ENCODE data around the gene RAVER2. TPM values are rescaled to one million over a fixed set of nuclear protein-coding genes. Genes with fewer than 3 reads are reported as not detected.

Gene RAVER2
- polyA plus RNA-seq, 3 donors: 0.38 to 1.3 (median 0.69) TPM

DNA sequence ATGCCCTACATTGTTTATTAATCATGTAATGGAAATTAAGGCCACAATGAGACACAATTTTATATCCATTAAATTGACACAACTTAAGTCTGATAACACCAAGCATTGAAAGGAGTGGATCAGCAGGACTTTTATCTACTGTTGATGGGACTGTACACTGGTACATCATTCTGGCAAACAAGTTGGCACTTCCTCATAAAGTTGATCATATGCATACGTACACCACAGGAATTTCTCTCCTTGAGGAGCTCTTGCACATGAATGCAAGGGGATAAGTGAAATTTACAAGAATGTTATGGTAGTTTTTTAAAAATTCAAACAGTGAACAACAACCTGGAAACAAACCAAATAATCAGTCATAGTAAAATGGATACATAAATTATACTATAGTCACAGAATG lies 20.1 kb downstream of the RAVER2 start:
- intact Hi-C loops (cut with micrococcal nuclease): no loop called here
- no peak for DNase-seq
- no peak overlapping the region for H3K27ac ChIP-seq (ENCODE audit: low read depth in 1 of 2, low read length in 2 of 2)
- H3K36me3 Mint-ChIP-seq: no peaks in the 10 kb centered on the region
- no peak overlapping the region for H3K4me3 Mint-ChIP-seq
- no peaks in the 10 kb centered on the region for H3K79me2 ChIP-seq (ENCODE audit: insufficient read depth, low read length)
- H4K20me1 ChIP-seq (ENCODE audit: insufficient read depth, low read length): no peaks in the 10 kb centered on the region
- TF ChIP-seq, protein P1, sequence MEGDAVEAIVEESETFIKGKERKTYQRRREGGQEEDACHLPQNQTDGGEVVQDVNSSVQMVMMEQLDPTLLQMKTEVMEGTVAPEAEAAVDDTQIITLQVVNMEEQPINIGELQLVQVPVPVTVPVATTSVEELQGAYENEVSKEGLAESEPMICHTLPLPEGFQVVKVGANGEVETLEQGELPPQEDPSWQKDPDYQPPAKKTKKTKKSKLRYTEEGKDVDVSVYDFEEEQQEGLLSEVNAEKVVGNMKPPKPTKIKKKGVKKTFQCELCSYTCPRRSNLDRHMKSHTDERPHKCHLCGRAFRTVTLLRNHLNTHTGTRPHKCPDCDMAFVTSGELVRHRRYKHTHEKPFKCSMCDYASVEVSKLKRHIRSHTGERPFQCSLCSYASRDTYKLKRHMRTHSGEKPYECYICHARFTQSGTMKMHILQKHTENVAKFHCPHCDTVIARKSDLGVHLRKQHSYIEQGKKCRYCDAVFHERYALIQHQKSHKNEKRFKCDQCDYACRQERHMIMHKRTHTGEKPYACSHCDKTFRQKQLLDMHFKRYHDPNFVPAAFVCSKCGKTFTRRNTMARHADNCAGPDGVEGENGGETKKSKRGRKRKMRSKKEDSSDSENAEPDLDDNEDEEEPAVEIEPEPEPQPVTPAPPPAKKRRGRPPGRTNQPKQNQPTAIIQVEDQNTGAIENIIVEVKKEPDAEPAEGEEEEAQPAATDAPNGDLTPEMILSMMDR (IDR thresholded peaks at IDR 0.05): no peak
- H2AFZ ChIP-seq (ENCODE audit: insufficient read depth, low read depth, low read length, poor library complexity, severe bottlenecking): no peak overlapping the region
- H3K4me2 ChIP-seq (replicated peaks; ENCODE audit: extremely low read depth, low read length, poor library complexity, severe bottlenecking): no peak overlapping the region
- WGBS (ENCODE audit: insufficient coverage): no CpG with 5 or more reads among the region's 1 CpG
- peaks cover 0 to 2% (median 0%) of the 10 kb centered on the region in 3 donors for H3K27me3 Mint-ChIP-seq (ENCODE audit: low read depth in 3 of 3)
- H3K27ac Mint-ChIP-seq: no peak overlapping the region
- no peak overlapping the region for H3K9ac ChIP-seq (ENCODE audit: insufficient read depth, low read length, poor library complexity, severe bottlenecking)
- H3K4me3 ChIP-seq (replicated peaks in 1 of 3; ENCODE audit: low read depth in 2 of 3, low read length in 3 of 3): no peak overlapping the region
- peaks cover 4% of the 10 kb centered on the region for H3K4me1 Mint-ChIP-seq
- H3K9me3 ChIP-seq (replicated peaks in 1 of 2; ENCODE audit: control insufficient read depth in 1 of 2, insufficient read depth in 1 of 2, low read length in 2 of 2): no peaks in the 10 kb centered on the region
- H3K9me3 Mint-ChIP-seq: peaks cover 0 to 2% (median 0%) of the 10 kb centered on the region in 7 donors
- H3K27me3 ChIP-seq (ENCODE audit: control insufficient read depth in 2 of 2, insufficient read depth in 2 of 2, low read length in 2 of 2): no peaks in the 10 kb centered on the region
- no peaks in the 10 kb centered on the region for H3K36me3 ChIP-seq (replicated peaks in 1 of 2; ENCODE audit: control insufficient read depth in 1 of 2, insufficient read depth in 2 of 2, low read length in 2 of 2)
- no peaks in the 10 kb centered on the region for H3K4me1 ChIP-seq (ENCODE audit: control insufficient read depth in 1 of 2, insufficient read depth in 2 of 2, low read length in 2 of 2)

DNA sequence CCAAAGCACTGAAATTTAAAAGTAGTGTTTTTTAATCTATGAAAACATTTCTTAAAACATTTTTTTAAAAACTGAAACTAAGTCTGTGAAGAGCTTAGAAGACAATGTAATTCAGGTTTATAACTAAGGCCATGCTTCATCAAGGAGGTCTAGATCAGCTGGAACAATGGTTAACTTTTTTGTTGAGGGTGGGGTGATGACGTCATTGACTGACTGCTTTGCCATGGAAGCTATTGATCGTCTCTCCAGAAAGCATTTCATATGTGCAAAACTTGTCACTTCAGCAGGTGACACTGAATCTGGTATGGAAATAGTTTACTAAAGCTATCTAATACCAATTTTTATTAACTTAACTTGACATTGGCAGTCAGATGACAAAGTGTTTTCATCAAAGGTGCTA lies 21.0 kb downstream of the RAVER2 start:
- H3K36me3 ChIP-seq (replicated peaks in 1 of 2; ENCODE audit: control insufficient read depth in 1 of 2, insufficient read depth in 2 of 2, low read length in 2 of 2): no peaks in the 10 kb centered on the region
- H3K27me3 Mint-ChIP-seq (ENCODE audit: low read depth in 3 of 3): peaks cover 0 to 2% (median 0%) of the 10 kb centered on the region in 3 donors
- DNase-seq: no peak
- H3K4me3 Mint-ChIP-seq: no peak overlapping the region
- TF ChIP-seq, protein P1 (IDR thresholded peaks at IDR 0.05): no peak
- no peak overlapping the region for H3K9ac ChIP-seq (ENCODE audit: insufficient read depth, low read length, poor library complexity, severe bottlenecking)
- H3K9me3 Mint-ChIP-seq: peaks cover 2 to 5% (median 2%) of the 10 kb centered on the region in 7 donors
- intact Hi-C loops (cut with micrococcal nuclease): no loop called here
- no CpG with 5 or more reads among the region's 2 CpGs for WGBS (ENCODE audit: insufficient coverage)
- H3K79me2 ChIP-seq (ENCODE audit: insufficient read depth, low read length): no peaks in the 10 kb centered on the region
- no peaks in the 10 kb centered on the region for H3K4me1 ChIP-seq (ENCODE audit: control insufficient read depth in 1 of 2, insufficient read depth in 2 of 2, low read length in 2 of 2)
- H3K27me3 ChIP-seq (ENCODE audit: control insufficient read depth in 2 of 2, insufficient read depth in 2 of 2, low read length in 2 of 2): no peaks in the 10 kb centered on the region
- no peak overlapping the region for H3K27ac Mint-ChIP-seq
- peaks cover 0 to 7% of the 10 kb centered on the region in 2 donors for H3K36me3 Mint-ChIP-seq
- H3K27ac ChIP-seq (ENCODE audit: low read depth in 1 of 2, low read length in 2 of 2): no peak overlapping the region
- peaks cover 4% of the 10 kb centered on the region for H3K4me1 Mint-ChIP-seq
- no peaks in the 10 kb centered on the region for H3K9me3 ChIP-seq (replicated peaks in 1 of 2; ENCODE audit: control insufficient read depth in 1 of 2, insufficient read depth in 1 of 2, low read length in 2 of 2)
- no peak overlapping the region for H3K4me3 ChIP-seq (replicated peaks in 1 of 3; ENCODE audit: low read depth in 2 of 3, low read length in 3 of 3)
- no peak overlapping the region for H3K4me2 ChIP-seq (replicated peaks; ENCODE audit: extremely low read depth, low read length, poor library complexity, severe bottlenecking)
- H4K20me1 ChIP-seq (ENCODE audit: insufficient read depth, low read length): no peaks in the 10 kb centered on the region
- H2AFZ ChIP-seq (ENCODE audit: insufficient read depth, low read depth, low read length, poor library complexity, severe bottlenecking): no peak overlapping the region

Data from CD14-positive monocyte (primary cell).